HG03378 (cell line): ENCODE data around the gene IPO5.

ENCODE experiments used
- ATAC-seq: cut with Tn5 transposase; IDR thresholded peaks from one replicate; pipeline ENCODE4 v1.9.1; 2021; ENCODE audit warnings: mild to moderate bottlenecking, moderate library complexity; ENCODE audit not compliant: unreplicated experiment

The IPO5 gene

GRCh38 chr13:98054301-98054700 lies 100.8 kb downstream of the IPO5 start:
- no peak for ATAC-seq

GRCh38 chr13:98055623-98056022 lies 102.1 kb downstream of the IPO5 start:
- ATAC-seq, result no peak

GRCh38 chr13:98056839-98057410 lies 103.5 kb downstream of the IPO5 start:
- ATAC-seq, result no peak

GRCh38 chr13:98059276-98059675 lies 105.8 kb downstream of the IPO5 start:
- ATAC-seq, result no peak

GRCh38 chr13:98060282-98060681 lies 106.8 kb downstream of the IPO5 start:
- no peak for ATAC-seq

GRCh38 chr13:98065468-98065867 lies 112.0 kb downstream of the IPO5 start:
- no peak for ATAC-seq

GRCh38 chr13:98066636-98067035 lies 113.2 kb downstream of the IPO5 start:
- ATAC-seq, result no peak

GRCh38 chr13:98068521-98068920 lies 115.0 kb downstream of the IPO5 start:
- ATAC-seq, result no peak

- ATAC-seq, result no peak
These were observed 116.5 kb downstream of the IPO5 start for GRCh38 chr13:98069985-98070384.

- no peak for ATAC-seq
These were observed 117.8 kb downstream of the IPO5 start for GRCh38 chr13:98071316-98071715.

GRCh38 chr13:98072476-98072875 lies 119.0 kb downstream of the IPO5 start:
- no peak for ATAC-seq
